ENCODE data around the gene SEC31A.

DNA sequence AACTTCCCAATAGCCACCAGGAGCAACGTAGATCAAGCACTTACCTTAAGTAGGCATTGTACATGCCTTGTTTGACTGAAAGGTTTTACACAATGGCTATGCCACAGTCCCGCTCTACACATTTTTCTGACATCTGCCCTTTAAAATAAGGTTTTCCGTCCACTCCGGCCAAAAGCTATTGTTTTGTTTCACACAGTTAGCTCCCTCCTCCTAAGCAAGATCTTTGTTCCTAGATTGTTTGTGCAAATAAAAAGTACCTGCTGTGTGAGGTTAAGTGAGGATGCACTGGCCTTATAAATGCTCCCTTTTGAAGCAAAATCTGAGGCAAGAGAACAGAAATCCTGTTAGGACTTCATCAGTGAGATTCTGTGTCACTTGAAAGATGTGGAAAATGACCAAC, 104.1 kb downstream of the SEC31A start:
- TF ChIP-seq, protein P1, sequence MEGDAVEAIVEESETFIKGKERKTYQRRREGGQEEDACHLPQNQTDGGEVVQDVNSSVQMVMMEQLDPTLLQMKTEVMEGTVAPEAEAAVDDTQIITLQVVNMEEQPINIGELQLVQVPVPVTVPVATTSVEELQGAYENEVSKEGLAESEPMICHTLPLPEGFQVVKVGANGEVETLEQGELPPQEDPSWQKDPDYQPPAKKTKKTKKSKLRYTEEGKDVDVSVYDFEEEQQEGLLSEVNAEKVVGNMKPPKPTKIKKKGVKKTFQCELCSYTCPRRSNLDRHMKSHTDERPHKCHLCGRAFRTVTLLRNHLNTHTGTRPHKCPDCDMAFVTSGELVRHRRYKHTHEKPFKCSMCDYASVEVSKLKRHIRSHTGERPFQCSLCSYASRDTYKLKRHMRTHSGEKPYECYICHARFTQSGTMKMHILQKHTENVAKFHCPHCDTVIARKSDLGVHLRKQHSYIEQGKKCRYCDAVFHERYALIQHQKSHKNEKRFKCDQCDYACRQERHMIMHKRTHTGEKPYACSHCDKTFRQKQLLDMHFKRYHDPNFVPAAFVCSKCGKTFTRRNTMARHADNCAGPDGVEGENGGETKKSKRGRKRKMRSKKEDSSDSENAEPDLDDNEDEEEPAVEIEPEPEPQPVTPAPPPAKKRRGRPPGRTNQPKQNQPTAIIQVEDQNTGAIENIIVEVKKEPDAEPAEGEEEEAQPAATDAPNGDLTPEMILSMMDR (IDR thresholded peaks at IDR 0.05): no peak
- TF ChIP-seq POLR2A (IDR thresholded peaks at IDR 0.05): no peak

Data from Peyer's patch (tissue), 4 donors.